GM03348 (cell line): Measurements from ENCODE around the gene RAP1GDS1.
"Not testable (repeated sequence)": the region's sequence is repeated elsewhere in the genome, so short reads cannot be mapped to it uniquely, and the experiment has no call there.

Experiments used
- DNase-seq: peaks from one replicate; pipeline ENCODE4 v3.0.0; 2012; ENCODE audit warnings: low spot score

RAP1GDS1 gene

DNA sequence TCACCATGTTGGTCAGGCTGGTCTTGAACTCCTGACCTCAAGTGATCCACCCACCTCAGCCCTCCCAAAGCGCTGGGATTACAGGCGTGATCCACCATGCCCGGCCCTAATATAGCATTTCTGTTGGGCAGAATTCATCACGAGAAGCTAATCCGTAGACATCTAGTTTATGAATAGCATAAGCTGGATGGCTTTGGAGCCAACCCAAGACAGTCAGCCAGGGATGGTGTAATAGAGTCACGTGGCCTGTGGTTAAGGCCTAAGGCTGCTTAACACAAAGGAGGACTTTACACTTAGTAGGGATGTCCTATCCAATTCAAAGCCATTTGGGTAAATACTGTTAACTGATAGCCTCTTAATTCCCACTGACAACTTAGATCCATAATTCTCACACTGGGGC, 173.6 kb downstream of the RAP1GDS1 start:
- no peak for DNase-seq

DNA sequence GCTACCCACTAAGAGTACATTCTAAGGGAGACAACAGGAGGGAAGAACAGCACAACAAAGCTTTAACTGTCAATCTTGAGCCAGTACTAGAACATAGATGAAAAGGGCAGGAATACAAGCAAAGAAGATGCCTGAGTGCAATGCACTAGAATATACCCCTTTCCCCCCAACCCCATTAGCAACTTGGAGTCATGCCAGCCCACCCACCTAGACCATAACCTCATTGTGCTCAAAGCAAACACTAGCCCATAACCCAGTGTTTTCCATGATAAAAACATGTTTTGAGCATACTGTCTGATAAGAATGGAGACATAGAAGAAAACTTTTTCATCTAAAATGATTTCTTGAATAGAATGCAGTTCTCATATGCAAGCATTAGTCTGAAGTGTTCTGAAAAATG, 183.2 kb downstream of the RAP1GDS1 start:
- no peak for DNase-seq

- peak; percentile 30 for DNase-seq
Observed at GRCh38 chr4:98446499-98447375, 185.6 kb downstream of the RAP1GDS1 start.

DNA sequence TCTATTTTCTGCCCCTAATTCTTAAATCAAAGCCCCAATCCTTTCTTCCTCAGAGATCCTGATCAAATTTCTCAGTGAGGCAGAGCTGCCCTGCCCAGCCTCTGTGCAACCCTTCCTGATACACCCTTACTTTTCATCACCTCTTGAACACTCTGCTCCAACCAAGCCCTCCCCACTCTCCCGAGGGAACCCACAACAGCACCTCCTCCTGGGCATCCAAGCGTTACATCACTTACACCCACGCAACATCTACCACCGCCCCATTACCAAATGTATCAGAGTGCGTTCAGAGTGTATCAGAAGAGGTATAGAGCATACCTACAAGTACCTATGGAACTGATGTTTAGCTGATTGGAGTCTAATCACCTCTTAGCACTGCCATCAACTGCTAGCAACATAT, 186.5 kb downstream of the RAP1GDS1 start:
- no peak for DNase-seq

GRCh38 chr4:98448908-98449307, 187.7 kb downstream of the RAP1GDS1 start:
- no peak for DNase-seq

DNA sequence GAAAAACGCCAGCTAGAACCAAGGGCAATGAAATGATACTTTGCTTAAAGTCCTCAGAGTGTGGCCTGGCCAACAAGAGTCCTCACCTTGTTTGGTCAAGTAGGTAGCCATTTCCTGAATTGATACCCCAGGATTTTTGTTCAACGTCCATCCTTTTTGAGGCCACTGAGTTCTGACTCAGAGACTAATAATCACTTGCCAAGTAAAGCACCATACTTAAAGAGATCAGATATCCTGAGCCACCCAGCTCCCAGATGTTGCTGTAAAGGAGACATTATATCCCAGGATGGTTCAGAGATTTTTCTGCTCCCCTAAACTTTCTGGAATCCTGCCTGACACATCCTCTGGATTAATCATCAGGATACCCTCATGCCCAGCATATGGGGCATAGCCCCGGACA, 190.9 kb downstream of the RAP1GDS1 start:
- no peak for DNase-seq

GRCh38 chr4:98457422-98457821, 196.2 kb downstream of the RAP1GDS1 start:
- not testable (repeated sequence) for DNase-seq

- DNase-seq = not testable (repeated sequence)
Observed at GRCh38 chr4:98461121-98461865, 200.1 kb downstream of the RAP1GDS1 start.

DNA sequence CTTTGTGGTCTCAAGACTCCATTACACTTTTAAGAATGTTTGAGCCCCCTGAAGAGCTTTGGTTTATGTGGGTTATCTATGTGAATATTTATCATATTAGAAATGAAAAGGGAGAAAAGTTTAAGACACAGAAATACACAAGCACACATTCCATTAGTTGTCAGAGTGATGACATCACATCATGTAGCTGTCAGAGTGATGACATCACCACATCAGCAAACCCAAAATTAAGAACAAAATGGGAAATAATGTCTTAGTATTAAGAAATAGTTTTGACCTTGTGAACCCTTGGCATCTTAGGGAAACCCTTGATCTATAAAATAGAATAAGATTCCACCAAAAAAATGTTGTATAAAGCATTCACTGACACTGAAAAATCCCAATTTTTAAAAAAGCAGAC, 201.3 kb downstream of the RAP1GDS1 start:
- no peak for DNase-seq

- no peak for DNase-seq
Observed at GRCh38 chr4:98466868-98467599, 205.8 kb downstream of the RAP1GDS1 start.

DNA sequence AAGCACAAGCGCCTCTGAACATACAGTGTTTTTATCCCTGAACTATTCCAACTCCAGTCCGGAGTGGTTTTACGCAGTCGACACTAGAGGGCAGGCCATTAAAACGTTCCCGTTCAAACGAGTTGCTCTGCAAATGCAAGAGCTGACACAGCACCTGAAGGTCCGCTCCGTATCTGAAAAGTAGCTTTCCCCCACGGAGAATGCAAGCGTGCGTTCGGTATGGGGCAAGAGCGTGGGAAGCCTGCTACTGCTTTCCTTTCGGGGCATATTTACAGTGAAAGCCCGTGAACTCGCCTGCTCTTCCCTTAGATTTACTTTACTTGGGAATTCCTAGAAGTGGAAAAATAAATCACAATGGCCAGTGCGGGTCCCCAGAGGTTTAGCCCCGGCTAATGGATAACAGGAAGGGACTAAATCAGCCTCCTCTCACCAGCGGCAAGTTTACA, 206.5 kb downstream of the RAP1GDS1 start:
- DNase-seq = peak; percentile 85

DNA sequence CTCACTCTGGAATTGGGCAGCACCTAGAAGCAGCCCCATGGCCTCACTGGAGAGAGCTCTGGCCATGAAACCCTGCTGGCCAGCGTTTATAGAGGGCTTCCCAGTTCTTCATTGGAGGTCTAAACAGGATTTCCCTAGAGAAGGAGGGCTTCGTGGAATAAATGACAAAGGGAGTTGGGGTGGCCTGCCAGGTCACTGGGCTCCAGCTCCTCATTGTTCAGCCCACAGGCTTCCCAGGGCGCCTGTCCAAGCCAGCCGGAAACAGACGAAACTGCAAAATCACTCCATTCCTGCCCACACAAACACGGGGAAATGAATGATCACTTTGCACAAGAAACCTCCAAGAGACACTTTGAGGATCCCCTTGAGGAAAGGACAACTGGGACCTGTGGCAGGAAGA, 207.5 kb downstream of the RAP1GDS1 start:
- DNase-seq = peak; percentile 70

DNA sequence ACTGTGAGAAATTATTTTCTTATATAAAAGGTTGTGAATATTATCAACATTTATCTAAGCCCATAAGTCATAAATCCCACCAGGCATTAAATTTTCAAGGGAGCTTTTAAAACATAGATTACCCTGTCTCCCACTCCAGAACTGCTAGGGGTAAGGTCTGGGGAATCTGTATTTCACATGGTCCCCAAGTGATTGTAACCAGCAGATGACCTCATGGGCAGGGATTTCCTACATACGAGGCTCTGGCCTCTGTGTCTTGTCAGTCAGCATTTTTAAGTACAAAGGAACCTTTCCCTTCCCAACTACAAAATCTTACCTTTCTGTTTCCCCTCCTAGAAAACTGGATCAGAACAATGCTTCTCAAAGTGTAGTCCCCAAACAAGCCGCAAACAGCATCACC, 208.6 kb downstream of the RAP1GDS1 start:
- DNase-seq = no peak

GRCh38 chr4:98470366-98470765, 209.2 kb downstream of the RAP1GDS1 start:
- no peak for DNase-seq

DNA sequence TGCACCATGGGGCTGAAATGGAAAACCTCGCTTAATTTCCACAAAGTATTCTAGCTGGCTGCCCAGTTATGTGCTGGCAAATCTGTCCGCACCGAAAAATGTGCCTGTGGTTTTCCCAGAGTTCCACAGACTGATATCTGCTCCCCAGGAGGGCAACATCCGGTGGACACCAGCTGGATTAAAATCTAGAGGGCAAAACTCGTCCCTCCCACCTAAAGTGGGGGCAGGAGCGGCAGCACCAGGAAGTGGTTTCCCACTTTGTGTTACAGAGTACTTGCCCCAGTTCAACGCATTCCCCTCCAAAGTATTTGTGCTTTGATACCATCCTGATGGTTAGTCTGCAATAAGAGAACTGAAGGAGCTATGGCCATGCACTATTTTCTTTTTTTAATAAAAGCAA, 209.6 kb downstream of the RAP1GDS1 start:
- no peak for DNase-seq

DNA sequence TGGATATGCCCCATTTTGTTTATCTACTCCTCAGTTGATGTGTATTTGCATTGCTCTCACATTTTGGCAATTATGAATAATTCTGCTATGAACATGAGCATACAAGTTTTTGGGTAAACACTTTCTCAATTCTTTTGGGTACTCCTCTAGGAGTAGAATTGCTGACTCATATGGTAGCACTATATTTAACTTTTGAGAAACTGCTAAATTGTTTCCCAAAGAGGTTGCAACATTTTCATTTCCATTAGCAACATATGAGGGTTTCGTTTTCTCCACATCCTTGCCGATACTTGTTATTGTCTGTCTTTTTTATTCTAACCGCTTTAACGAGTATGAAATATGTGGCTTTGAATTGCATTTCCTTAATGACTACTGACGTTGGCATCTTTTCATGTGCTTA, 211.9 kb downstream of the RAP1GDS1 start:
- DNase-seq = no peak

GRCh38 chr4:98474408-98474844, 213.2 kb downstream of the RAP1GDS1 start:
- no peak for DNase-seq

DNA sequence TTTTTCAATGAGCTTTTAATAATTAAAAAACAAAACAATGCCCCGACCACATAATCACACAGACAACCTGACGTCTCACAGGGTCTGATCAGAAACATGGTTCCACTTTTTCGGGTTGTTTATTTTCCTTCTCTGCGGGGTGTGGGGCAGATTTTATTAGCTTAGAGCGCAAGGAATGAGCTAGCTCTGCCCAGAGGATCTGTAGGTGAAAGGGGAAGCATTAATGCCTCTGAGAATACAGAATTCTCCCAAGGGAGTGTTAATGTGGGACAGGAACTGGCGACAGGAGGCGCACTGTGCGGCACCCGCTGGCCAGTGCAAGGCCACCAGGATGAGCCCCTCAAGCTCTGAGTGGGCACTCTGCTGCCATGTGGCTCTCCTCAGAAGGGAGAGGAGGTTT, 215.7 kb downstream of the RAP1GDS1 start:
- DNase-seq = no peak

- DNase-seq = not testable (repeated sequence)
Observed at GRCh38 chr4:98479590-98479989, 218.4 kb downstream of the RAP1GDS1 start.

DNA sequence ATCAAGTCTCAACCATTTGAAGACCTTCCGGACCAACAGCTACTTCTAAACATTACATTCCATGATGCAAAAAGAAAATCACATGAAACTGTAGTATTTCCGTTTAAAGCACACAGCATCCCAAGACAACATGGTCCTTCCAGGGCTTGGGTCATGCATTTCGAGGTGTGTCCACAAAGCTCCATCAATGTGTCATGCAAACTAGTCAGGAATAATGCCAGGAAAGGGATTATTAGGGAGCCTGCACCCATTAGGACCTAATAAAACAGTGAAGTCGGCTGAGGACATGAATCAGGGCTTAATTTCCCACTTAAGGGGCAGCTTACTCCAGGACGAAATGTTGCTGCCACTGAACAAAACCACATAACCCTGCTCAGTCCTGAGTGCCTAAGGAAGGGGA, 219.4 kb downstream of the RAP1GDS1 start:
- DNase-seq = no peak

DNA sequence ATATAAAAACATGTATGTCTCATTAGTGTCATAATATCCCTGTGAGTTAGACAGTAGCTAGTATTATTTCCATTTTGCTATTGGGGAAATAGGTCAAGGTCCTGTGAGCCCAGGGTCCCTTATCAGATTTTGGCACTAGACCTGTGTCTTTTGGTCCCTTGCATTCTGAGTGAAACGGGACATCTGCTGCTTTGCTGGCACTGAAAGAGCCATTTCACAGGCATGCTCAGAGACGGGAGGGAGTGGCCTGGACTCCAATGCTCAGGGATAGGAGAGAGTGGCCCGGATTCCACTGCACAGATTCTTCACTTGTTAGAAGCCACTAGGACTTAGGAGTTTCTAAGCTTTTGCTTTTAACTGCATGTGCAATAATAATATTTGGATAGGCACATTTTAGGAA, 220.0 kb downstream of the RAP1GDS1 start:
- DNase-seq = no peak

DNA sequence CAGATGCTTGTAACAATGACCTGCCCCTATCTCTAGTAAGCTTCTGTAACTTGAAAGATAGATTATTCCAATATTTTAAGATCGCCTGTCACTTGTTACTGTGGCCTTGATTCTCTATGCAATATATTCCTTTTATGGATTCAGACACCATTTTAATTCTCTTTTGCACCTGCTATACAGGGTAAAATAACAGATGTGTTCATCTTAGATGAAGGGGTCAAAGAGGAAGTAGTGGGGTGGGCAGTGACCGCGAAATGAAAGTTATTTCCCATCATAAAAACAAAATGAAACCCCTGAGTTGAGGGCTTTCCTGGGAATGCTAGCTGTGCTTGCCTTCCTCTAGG, 221.3 kb downstream of the RAP1GDS1 start:
- DNase-seq = no peak
